LNCAP (cell line): Measurements from ENCODE around the gene MEGF11.

Experiments
- CTCF ChIP-seq: fragments of 450-650 bp; IDR thresholded peaks from 2 replicates; pipeline ENCODE4 v1.5.1; 2017; ENCODE audit warnings: mild to moderate bottlenecking

Gene MEGF11

DNA sequence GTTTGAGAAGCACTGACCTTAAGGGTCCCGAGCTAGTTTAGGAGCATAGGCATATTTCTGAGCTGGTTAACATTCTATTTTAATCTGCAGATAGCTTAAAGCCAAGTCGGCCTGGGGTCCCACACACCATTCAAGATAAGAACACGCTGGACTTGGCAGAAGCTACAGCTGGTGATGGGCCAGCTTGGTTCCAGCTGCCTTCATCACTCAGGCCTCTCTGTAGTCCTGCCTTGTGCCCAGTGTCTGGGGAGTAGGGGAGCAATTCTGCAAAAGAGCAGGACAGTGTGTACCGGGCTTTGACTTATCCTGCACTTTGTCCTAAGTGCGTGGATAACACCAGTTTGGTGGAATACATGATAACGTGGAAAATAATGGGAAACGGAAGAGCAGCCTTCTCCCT is 164.5 kb downstream of the MEGF11 start:
- TF ChIP-seq CTCF, result no peak

- no peak for TF ChIP-seq CTCF
Observed at GRCh38 chr15:66085128-66085527, 168.4 kb downstream of the MEGF11 start.

DNA sequence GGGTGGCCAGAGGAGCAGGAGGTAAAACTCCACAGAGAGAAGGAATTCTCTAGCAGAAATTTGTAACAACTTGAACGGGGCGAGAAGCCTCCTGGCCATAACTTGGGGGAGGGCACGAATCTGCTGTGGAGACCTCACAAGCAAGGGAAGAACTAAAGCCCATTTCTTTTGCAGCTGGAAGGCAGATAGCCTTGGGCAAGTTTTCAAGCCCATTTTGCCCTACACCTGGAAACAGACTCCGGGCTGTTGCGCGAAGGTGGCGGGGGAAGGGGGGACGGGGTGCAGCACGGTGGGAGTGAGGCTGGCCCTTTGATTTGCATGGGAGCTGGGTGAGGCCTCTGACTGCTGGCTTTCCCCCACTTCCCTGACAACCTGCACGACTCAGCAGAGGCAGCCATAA is 168.8 kb downstream of the MEGF11 start:
- TF ChIP-seq CTCF, result no peak

- no peak for TF ChIP-seq CTCF
Observed at GRCh38 chr15:66080717-66081398, 172.7 kb downstream of the MEGF11 start.

- no peak for TF ChIP-seq CTCF
Observed at GRCh38 chr15:66078929-66079275, 174.6 kb downstream of the MEGF11 start.

GRCh38 chr15:66078196-66078928 is 175.2 kb downstream of the MEGF11 start:
- no peak for TF ChIP-seq CTCF

DNA sequence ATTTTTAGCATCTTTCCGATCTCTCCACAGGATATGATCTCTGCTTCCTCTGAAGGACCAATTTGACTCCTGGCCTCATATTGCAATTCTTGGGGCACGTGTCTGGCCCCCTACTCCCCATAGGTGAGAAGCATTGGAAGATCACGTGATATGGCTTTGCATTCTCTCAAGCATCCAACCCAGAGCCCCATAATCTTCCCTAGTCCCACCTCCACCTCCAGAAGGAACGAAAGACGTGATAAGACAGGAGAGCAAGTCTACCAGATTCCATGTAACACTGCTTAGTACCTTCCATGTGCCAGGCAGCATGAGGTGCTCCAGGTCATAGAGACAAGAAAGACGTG is 176.3 kb downstream of the MEGF11 start:
- no peak for TF ChIP-seq CTCF
